HL-60 (cell line): ENCODE data around the gene NRCAM.

Experiments
- GABPA ChIP-seq: IDR thresholded peaks from 2 replicates; pipeline ENCODE4 v1.6.1; 2012; ENCODE audit warnings: low read depth
- POLR2AphosphoS5 ChIP-seq: IDR thresholded peaks from 2 replicates; pipeline ENCODE4 v1.6.1; 2012; ENCODE audit warnings: low read depth
- TF ChIP-seq, protein P1 (sequence below): IDR thresholded peaks from one replicate; pipeline ENCODE4 v1.5.1; 2011; ENCODE audit warnings: low read length, control low read depth, inconsistent platforms; ENCODE audit not compliant: insufficient read depth

DNA sequence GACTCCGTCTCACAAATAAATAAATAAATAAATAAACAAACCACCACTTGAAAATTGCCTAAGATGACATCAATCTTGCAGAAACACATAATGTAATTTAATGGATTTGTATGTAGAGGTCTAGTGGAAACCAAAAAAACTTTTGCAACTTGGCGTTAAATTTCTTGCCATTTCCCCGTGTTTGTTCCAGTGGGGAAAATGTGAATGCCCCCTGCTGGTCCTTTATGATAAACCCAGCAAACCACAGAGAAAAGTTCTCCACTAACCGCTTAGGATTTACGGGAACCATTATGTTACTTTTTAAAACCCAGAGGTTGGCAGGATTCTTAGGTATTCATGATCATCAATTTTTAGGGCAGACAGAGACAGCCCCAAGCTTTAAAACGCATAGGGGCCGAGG, 358.5 kb downstream of the NRCAM start:
- TF ChIP-seq POLR2AphosphoS5 = no peak
- TF ChIP-seq, protein P1, sequence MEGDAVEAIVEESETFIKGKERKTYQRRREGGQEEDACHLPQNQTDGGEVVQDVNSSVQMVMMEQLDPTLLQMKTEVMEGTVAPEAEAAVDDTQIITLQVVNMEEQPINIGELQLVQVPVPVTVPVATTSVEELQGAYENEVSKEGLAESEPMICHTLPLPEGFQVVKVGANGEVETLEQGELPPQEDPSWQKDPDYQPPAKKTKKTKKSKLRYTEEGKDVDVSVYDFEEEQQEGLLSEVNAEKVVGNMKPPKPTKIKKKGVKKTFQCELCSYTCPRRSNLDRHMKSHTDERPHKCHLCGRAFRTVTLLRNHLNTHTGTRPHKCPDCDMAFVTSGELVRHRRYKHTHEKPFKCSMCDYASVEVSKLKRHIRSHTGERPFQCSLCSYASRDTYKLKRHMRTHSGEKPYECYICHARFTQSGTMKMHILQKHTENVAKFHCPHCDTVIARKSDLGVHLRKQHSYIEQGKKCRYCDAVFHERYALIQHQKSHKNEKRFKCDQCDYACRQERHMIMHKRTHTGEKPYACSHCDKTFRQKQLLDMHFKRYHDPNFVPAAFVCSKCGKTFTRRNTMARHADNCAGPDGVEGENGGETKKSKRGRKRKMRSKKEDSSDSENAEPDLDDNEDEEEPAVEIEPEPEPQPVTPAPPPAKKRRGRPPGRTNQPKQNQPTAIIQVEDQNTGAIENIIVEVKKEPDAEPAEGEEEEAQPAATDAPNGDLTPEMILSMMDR = peak; percentile 48
- TF ChIP-seq GABPA = no peak
